Stimulated activated naive B cell treated with anti-CD40 and anti-IgM and Interleukin-4, amounts not matched to agents 10 μg/mL and 1 μg/mL and 100 μg/mL, for 72 hours (primary cell): Measurements from ENCODE around the gene RALGAPA2.

Experiments
- ATAC-seq, 2 donors: fragments of 150-1000 bp; cut with Tn5 transposase; replicated peaks; 2 replicates each; pipeline ENCODE4 v1.10.0; 2021; ENCODE audit warnings: moderate library complexity in 1 of 2
- DNase-seq: peaks from one replicate; pipeline ENCODE4 v3.0.0; 2021
- H3K27ac Mint-ChIP-seq: one replicate; pipeline ENCODE4 v1.8.0; 2022; ENCODE audit warnings: mild to moderate bottlenecking, mixed read lengths
- H3K27me3 Mint-ChIP-seq, 2 donors: one replicate each; pipeline ENCODE4 v1.8.0; 2022; ENCODE audit warnings: mixed read lengths in 2 of 2
- H3K36me3 Mint-ChIP-seq, 2 donors: one replicate each; pipeline ENCODE4 v1.8.0; 2022; ENCODE audit warnings: mixed read lengths in 2 of 2, mild to moderate bottlenecking in 1 of 2
- H3K4me1 Mint-ChIP-seq, 2 donors: one replicate each; pipeline ENCODE4 v1.8.0; 2022; ENCODE audit warnings: mixed read lengths in 2 of 2, mild to moderate bottlenecking in 1 of 2
- H3K4me3 Mint-ChIP-seq, 2 donors: one replicate each; pipeline ENCODE4 v1.8.0; 2022; ENCODE audit warnings: mild to moderate bottlenecking in 2 of 2, mixed read lengths in 2 of 2, moderate library complexity in 1 of 2
- H3K9me3 Mint-ChIP-seq, 2 donors: one replicate each; pipeline ENCODE4 v1.8.0; 2022; ENCODE audit warnings: mixed read lengths in 2 of 2, mild to moderate bottlenecking in 1 of 2

RALGAPA2 gene

GRCh38 chr20:20712474-20713243, at the start of gene RALGAPA2:
RALGAPA2 (minus strand) TSS chr20:20712644; CDS start chr20:20712480, 164 bp downstream.
- Mint-ChIP-seq H3K27ac (peak within 1 kb of the TSS; percentile 95), H3K9me3 (no peaks in the 10 kb centered on the region), H3K36me3 (peaks cover 0 to 3% of the 10 kb centered on the region in 2 donors), H3K4me1 (peaks cover 15 to 29% of the 10 kb centered on the region in 2 donors), H3K27me3 (no peaks in the 10 kb centered on the region), H3K4me3 (peak within 1 kb of the TSS; percentile 92 to 95)
- ATAC-seq (peak; percentile 96 to 97), DNase-seq (peak; percentile 96)

GRCh38 chr20:20761301-20761700, 48.9 kb upstream of the RALGAPA2 start:
- no peak overlapping the region for H3K27ac Mint-ChIP-seq
- peaks cover 6 to 12% of the 10 kb centered on the region in 2 donors for H3K27me3 Mint-ChIP-seq
- no peaks in the 10 kb centered on the region for H3K9me3 Mint-ChIP-seq
- no peaks in the 10 kb centered on the region for H3K4me1 Mint-ChIP-seq
- ATAC-seq (no peak), DNase-seq (no peak)
- no peaks in the 10 kb centered on the region for H3K36me3 Mint-ChIP-seq
- H3K4me3 Mint-ChIP-seq = no peak overlapping the region

GRCh38 chr20:20759132-20759531, 46.7 kb upstream of the RALGAPA2 start:
- peaks cover 9% of the 10 kb centered on the region in 2 donors for H3K4me1 Mint-ChIP-seq
- ATAC-seq (no peak), DNase-seq (no peak)
- no peak overlapping the region for H3K4me3 Mint-ChIP-seq
- no peaks in the 10 kb centered on the region for H3K36me3 Mint-ChIP-seq
- no peaks in the 10 kb centered on the region for H3K9me3 Mint-ChIP-seq
- peaks cover 6 to 12% of the 10 kb centered on the region in 2 donors for H3K27me3 Mint-ChIP-seq
- H3K27ac Mint-ChIP-seq = no peak overlapping the region

GRCh38 chr20:20755674-20756319, 43.4 kb upstream of the RALGAPA2 start:
- H3K4me3 Mint-ChIP-seq = no peak overlapping the region

GRCh38 chr20:20755231-20755630, 42.8 kb upstream of the RALGAPA2 start:
- DNase-seq (no peak), ATAC-seq (peak; percentile 43 to 50)
- H3K27me3 Mint-ChIP-seq = peaks cover 0 to 4% of the 10 kb centered on the region in 2 donors
- no peak overlapping the region for H3K4me3 Mint-ChIP-seq
- no peaks in the 10 kb centered on the region for H3K36me3 Mint-ChIP-seq
- no peak overlapping the region for H3K27ac Mint-ChIP-seq
- H3K9me3 Mint-ChIP-seq = no peaks in the 10 kb centered on the region
- peaks cover 9% of the 10 kb centered on the region in 2 donors for H3K4me1 Mint-ChIP-seq

More at GRCh38 chr20:20755674-20756319, 43.4 kb upstream of the RALGAPA2 start:
- H3K9me3 Mint-ChIP-seq = no peaks in the 10 kb centered on the region
- DNase-seq (no peak), ATAC-seq (peak; percentile 16 to 18)
- H3K36me3 Mint-ChIP-seq = no peaks in the 10 kb centered on the region
- peaks cover 0 to 4% of the 10 kb centered on the region in 2 donors for H3K27me3 Mint-ChIP-seq
- H3K4me1 Mint-ChIP-seq = peaks cover 9% of the 10 kb centered on the region in 2 donors
- no peak overlapping the region for H3K27ac Mint-ChIP-seq

GRCh38 chr20:20754714-20755113, 42.3 kb upstream of the RALGAPA2 start:
- H3K4me1 Mint-ChIP-seq = peaks cover 9% of the 10 kb centered on the region in 2 donors

GRCh38 chr20:20752712-20753111, 40.3 kb upstream of the RALGAPA2 start:
- DNase-seq (no peak), ATAC-seq (no peak)
- peaks cover 5% of the 10 kb centered on the region in 2 donors for H3K9me3 Mint-ChIP-seq
- H3K4me3 Mint-ChIP-seq = no peak overlapping the region
- peaks cover 0 to 4% of the 10 kb centered on the region in 2 donors for H3K27me3 Mint-ChIP-seq
- H3K27ac Mint-ChIP-seq = no peak overlapping the region
- peaks cover 4% of the 10 kb centered on the region in 2 donors for H3K36me3 Mint-ChIP-seq
- H3K4me1 Mint-ChIP-seq = peaks cover 9% of the 10 kb centered on the region in 2 donors

More at GRCh38 chr20:20754714-20755113, 42.3 kb upstream of the RALGAPA2 start:
- Mint-ChIP-seq H3K36me3 (no peaks in the 10 kb centered on the region), H3K27ac (no peak overlapping the region), H3K27me3 (peaks cover 0 to 4% of the 10 kb centered on the region in 2 donors), H3K9me3 (no peaks in the 10 kb centered on the region), H3K4me3 (no peak overlapping the region)
- ATAC-seq (no peak), DNase-seq (no peak)

GRCh38 chr20:20747298-20747697, 34.9 kb upstream of the RALGAPA2 start:
- DNase-seq (no peak), ATAC-seq (no peak)
- H3K27ac Mint-ChIP-seq = no peak overlapping the region
- peaks cover 5% of the 10 kb centered on the region in 2 donors for H3K9me3 Mint-ChIP-seq
- H3K27me3 Mint-ChIP-seq = peaks cover 5% of the 10 kb centered on the region in 2 donors
- H3K4me3 Mint-ChIP-seq = no peak overlapping the region
- H3K36me3 Mint-ChIP-seq = peaks cover 4% of the 10 kb centered on the region in 2 donors
- peaks cover 5 to 10% of the 10 kb centered on the region in 2 donors for H3K4me1 Mint-ChIP-seq

GRCh38 chr20:20744170-20744725, 31.8 kb upstream of the RALGAPA2 start:
- Mint-ChIP-seq H3K27ac (no peak overlapping the region), H3K4me3 (no peak overlapping the region), H3K36me3 (peaks cover 4% of the 10 kb centered on the region in 2 donors), H3K4me1 (peaks cover 5 to 10% of the 10 kb centered on the region in 2 donors), H3K27me3 (peaks cover 4 to 5% of the 10 kb centered on the region in 2 donors), H3K9me3 (peaks cover 5% of the 10 kb centered on the region in 2 donors)
- no peak for DNase-seq
- ATAC-seq = no peak

GRCh38 chr20:20743511-20744169, 31.2 kb upstream of the RALGAPA2 start:
- peak; percentile 4 for DNase-seq
- Mint-ChIP-seq H3K4me3 (peak overlapping the region; percentile 42 to 54), H3K9me3 (peaks cover 0 to 1% of the 10 kb centered on the region in 2 donors), H3K4me1 (peaks cover 5 to 10% of the 10 kb centered on the region in 2 donors), H3K36me3 (no peaks in the 10 kb centered on the region), H3K27me3 (peaks cover 4 to 5% of the 10 kb centered on the region in 2 donors), H3K27ac (no peak overlapping the region)
- ATAC-seq = peak; percentile 92 to 96

GRCh38 chr20:20741087-20742045, 28.9 kb upstream of the RALGAPA2 start:
- no peak overlapping the region for H3K27ac Mint-ChIP-seq
- H3K4me3 Mint-ChIP-seq = no peak overlapping the region
- DNase-seq (no peak), ATAC-seq (no peak)
- peaks cover 4 to 5% of the 10 kb centered on the region in 2 donors for H3K27me3 Mint-ChIP-seq
- H3K4me1 Mint-ChIP-seq = peaks cover 17 to 23% of the 10 kb centered on the region in 2 donors
- no peaks in the 10 kb centered on the region for H3K36me3 Mint-ChIP-seq
- peaks cover 0 to 1% of the 10 kb centered on the region in 2 donors for H3K9me3 Mint-ChIP-seq

GRCh38 chr20:20740541-20740940, 28.1 kb upstream of the RALGAPA2 start:
- Mint-ChIP-seq H3K36me3 (no peaks in the 10 kb centered on the region), H3K27me3 (peaks cover 4 to 5% of the 10 kb centered on the region in 2 donors), H3K27ac (no peak overlapping the region), H3K4me3 (no peak overlapping the region), H3K4me1 (peaks cover 18 to 24% of the 10 kb centered on the region in 2 donors), H3K9me3 (peaks cover 0 to 1% of the 10 kb centered on the region in 2 donors)
- no peak for ATAC-seq
- DNase-seq = no peak

- peak; percentile 2 for DNase-seq
- H3K4me3 Mint-ChIP-seq = no peak overlapping the region
- peaks cover 0 to 1% of the 10 kb centered on the region in 2 donors for H3K9me3 Mint-ChIP-seq
- no peaks in the 10 kb centered on the region for H3K36me3 Mint-ChIP-seq
- peaks cover 22 to 42% of the 10 kb centered on the region in 2 donors for H3K4me1 Mint-ChIP-seq
- no peak overlapping the region for H3K27ac Mint-ChIP-seq
- peaks cover 0 to 2% of the 10 kb centered on the region in 2 donors for H3K27me3 Mint-ChIP-seq
- peak in 1 of 2 donors; percentile 32 for ATAC-seq
Measured at GRCh38 chr20:20737158-20737557, 24.7 kb upstream of the RALGAPA2 start.
